ENCODE results near the gene AKAP13. TPM values are rescaled to one million over a fixed set of nuclear protein-coding genes. Genes with fewer than 3 reads are reported as not detected.

AKAP13 gene
- polyA plus RNA-seq, 1 of the 3 experiments (the other 2 are of a cell fraction), result 8.4 TPM

DNA sequence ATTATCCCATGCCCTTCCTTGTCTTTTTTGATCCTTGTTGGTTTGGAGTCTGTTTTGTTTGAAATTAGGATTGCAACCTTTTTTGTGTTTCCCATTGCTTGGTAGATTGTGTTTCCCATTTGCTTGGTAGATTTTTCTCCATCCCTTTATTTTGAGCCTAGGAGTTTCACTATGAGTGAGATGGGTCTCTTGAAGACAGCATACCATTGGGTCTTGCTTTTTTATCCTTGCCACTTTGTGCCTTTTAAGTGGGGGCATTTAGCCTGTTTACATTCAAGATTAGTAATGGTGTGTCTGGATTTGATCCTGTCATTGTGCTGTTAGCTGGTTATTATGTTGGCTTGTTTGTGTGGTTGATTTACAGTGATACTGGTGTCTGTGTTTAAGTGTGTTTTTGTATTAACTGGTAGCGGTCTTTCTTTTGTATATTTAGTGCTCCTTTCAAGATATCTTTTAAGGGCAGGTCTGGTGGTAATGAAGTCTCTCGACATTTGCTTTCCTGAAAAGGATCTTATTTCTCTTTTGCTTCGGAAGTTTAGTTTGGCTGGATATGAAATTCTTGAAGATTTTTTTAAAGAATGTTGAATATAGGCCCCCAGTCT lies 70.8 kb downstream of the AKAP13 start:
- POLR2A ChIA-PET, result no interaction called here
- H3K36me3 ChIP-seq (replicated peaks in 1 of 2; ENCODE audit: control insufficient read depth in 1 of 2, insufficient read depth in 2 of 2, low read length in 1 of 2), result no peaks in the 10 kb centered on the region
- no peak overlapping the region for H3K4me3 ChIP-seq (ENCODE audit: low read depth in 2 of 2, low read length in 1 of 2)
- no peak for DNase-seq
- CTCF ChIA-PET, result no interaction called here
- peaks cover 3% of the 10 kb centered on the region for H3F3A ChIP-seq (replicated peaks; ENCODE audit: insufficient read depth)
- H3K9me3 ChIP-seq, result peaks cover 5% of the 10 kb centered on the region; the same call in 1 of the 2 replicates
- H3K9ac ChIP-seq, result no peak overlapping the region
- H3K79me2 ChIP-seq (ENCODE audit: insufficient read depth), result peaks cover 94% of the 10 kb centered on the region
- H3K4me1 ChIP-seq (ENCODE audit: control insufficient read depth in 1 of 2, insufficient read depth in 2 of 2, low read depth in 1 of 2, low read length in 1 of 2), result no peaks in the 10 kb centered on the region
- no peak for TF ChIP-seq RAD21 (IDR thresholded peaks at IDR 0.05; ENCODE audit: low read length)
- no peak for TF ChIP-seq MXI1 (IDR thresholded peaks at IDR 0.05; ENCODE audit: low read depth, low read length)
- TF ChIP-seq, protein P1, sequence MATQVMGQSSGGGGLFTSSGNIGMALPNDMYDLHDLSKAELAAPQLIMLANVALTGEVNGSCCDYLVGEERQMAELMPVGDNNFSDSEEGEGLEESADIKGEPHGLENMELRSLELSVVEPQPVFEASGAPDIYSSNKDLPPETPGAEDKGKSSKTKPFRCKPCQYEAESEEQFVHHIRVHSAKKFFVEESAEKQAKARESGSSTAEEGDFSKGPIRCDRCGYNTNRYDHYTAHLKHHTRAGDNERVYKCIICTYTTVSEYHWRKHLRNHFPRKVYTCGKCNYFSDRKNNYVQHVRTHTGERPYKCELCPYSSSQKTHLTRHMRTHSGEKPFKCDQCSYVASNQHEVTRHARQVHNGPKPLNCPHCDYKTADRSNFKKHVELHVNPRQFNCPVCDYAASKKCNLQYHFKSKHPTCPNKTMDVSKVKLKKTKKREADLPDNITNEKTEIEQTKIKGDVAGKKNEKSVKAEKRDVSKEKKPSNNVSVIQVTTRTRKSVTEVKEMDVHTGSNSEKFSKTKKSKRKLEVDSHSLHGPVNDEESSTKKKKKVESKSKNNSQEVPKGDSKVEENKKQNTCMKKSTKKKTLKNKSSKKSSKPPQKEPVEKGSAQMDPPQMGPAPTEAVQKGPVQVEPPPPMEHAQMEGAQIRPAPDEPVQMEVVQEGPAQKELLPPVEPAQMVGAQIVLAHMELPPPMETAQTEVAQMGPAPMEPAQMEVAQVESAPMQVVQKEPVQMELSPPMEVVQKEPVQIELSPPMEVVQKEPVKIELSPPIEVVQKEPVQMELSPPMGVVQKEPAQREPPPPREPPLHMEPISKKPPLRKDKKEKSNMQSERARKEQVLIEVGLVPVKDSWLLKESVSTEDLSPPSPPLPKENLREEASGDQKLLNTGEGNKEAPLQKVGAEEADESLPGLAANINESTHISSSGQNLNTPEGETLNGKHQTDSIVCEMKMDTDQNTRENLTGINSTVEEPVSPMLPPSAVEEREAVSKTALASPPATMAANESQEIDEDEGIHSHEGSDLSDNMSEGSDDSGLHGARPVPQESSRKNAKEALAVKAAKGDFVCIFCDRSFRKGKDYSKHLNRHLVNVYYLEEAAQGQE (IDR thresholded peaks at IDR 0.05; ENCODE audit: low read depth, low read length), result no peak
- TF ChIP-seq, protein P2, sequence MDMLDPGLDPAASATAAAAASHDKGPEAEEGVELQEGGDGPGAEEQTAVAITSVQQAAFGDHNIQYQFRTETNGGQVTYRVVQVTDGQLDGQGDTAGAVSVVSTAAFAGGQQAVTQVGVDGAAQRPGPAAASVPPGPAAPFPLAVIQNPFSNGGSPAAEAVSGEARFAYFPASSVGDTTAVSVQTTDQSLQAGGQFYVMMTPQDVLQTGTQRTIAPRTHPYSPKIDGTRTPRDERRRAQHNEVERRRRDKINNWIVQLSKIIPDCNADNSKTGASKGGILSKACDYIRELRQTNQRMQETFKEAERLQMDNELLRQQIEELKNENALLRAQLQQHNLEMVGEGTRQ (IDR thresholded peaks at IDR 0.05; ENCODE audit: borderline replicate concordance, low read depth, low read length), result no peak
- TF ChIP-seq, protein P3, sequence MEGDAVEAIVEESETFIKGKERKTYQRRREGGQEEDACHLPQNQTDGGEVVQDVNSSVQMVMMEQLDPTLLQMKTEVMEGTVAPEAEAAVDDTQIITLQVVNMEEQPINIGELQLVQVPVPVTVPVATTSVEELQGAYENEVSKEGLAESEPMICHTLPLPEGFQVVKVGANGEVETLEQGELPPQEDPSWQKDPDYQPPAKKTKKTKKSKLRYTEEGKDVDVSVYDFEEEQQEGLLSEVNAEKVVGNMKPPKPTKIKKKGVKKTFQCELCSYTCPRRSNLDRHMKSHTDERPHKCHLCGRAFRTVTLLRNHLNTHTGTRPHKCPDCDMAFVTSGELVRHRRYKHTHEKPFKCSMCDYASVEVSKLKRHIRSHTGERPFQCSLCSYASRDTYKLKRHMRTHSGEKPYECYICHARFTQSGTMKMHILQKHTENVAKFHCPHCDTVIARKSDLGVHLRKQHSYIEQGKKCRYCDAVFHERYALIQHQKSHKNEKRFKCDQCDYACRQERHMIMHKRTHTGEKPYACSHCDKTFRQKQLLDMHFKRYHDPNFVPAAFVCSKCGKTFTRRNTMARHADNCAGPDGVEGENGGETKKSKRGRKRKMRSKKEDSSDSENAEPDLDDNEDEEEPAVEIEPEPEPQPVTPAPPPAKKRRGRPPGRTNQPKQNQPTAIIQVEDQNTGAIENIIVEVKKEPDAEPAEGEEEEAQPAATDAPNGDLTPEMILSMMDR (IDR thresholded peaks at IDR 0.05), result no peak
- H2AFZ ChIP-seq (ENCODE audit: low read depth), result no peak overlapping the region
- H3K27ac ChIP-seq (ENCODE audit: low read depth in 2 of 2, low read length in 1 of 2), result no peak overlapping the region
- no peaks in the 10 kb centered on the region for H3K27me3 ChIP-seq (ENCODE audit: insufficient read depth)
- H4K20me1 ChIP-seq (ENCODE audit: insufficient read depth), result peaks cover 53% of the 10 kb centered on the region
- H3K4me2 ChIP-seq, result no peak overlapping the region
- 97% methylated on average over 3 of the region's 3 CpGs for WGBS (ENCODE audit: low lambda C conversion rate)
- no peaks in the 10 kb centered on the region for H3K9me2 ChIP-seq

DNA sequence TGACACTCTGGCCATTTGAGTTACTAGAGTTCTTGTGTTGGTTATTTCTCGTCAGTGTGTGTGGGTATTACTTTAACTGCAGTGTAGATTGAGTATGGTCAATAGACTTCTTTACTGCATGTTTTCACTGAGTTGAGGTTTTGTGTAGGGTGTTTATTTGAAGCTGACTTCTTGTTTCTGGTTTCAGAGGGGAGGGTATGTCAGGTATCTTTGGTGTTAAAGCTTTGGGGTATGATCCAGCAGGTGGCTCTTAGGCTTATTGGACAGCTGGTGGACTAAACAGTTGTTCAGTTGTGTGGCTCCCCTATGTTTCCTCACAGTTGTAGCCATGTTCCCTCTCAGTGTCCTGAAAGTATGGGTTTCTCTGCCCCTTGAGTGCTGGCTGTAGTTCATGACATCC lies 72.0 kb downstream of the AKAP13 start:
- Histone ChIP-seq H3K4me2 (no peak overlapping the region), H3F3A (replicated peaks; ENCODE audit: insufficient read depth) (peaks cover 3% of the 10 kb centered on the region), H3K79me2 (ENCODE audit: insufficient read depth) (peaks cover 93% of the 10 kb centered on the region), H3K4me1 (ENCODE audit: control insufficient read depth in 1 of 2, insufficient read depth in 2 of 2, low read depth in 1 of 2, low read length in 1 of 2) (no peaks in the 10 kb centered on the region), H3K4me3 (ENCODE audit: low read depth in 2 of 2, low read length in 1 of 2) (no peak overlapping the region), H3K9me2 (no peaks in the 10 kb centered on the region), H3K36me3 (replicated peaks in 1 of 2; ENCODE audit: control insufficient read depth in 1 of 2, insufficient read depth in 2 of 2, low read length in 1 of 2) (no peaks in the 10 kb centered on the region), H3K9ac (no peak overlapping the region), H3K27me3 (ENCODE audit: insufficient read depth) (no peaks in the 10 kb centered on the region), H3K27ac (ENCODE audit: low read depth in 2 of 2, low read length in 1 of 2) (no peak overlapping the region), H3K9me3 (peaks cover 5% of the 10 kb centered on the region; the same call in 1 of the 2 replicates), H2AFZ (ENCODE audit: low read depth) (no peak overlapping the region), H4K20me1 (ENCODE audit: insufficient read depth) (peaks cover 53% of the 10 kb centered on the region)
- TF ChIP-seq, protein P4, sequence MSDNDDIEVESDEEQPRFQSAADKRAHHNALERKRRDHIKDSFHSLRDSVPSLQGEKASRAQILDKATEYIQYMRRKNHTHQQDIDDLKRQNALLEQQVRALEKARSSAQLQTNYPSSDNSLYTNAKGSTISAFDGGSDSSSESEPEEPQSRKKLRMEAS (IDR thresholded peaks at IDR 0.05; ENCODE audit: low read depth), result no peak
- TF ChIP-seq CHD2 (IDR thresholded peaks at IDR 0.05; ENCODE audit: low read length, partially characterized antibody) (no peak), FOXJ3 (CRISPR knock-in tag; IDR thresholded peaks at IDR 0.05) (no peak), NFIC (IDR thresholded peaks at IDR 0.05; ENCODE audit: borderline replicate concordance) (no peak), TEAD4 (IDR thresholded peaks at IDR 0.05; ENCODE audit: borderline replicate concordance, insufficient read depth) (no peak), GATA2 (CRISPR knock-in tag; IDR thresholded peaks at IDR 0.05) (no peak), RXRA (IDR thresholded peaks at IDR 0.05; ENCODE audit: borderline replicate concordance, low read depth) (no peak), RAD21 (IDR thresholded peaks at IDR 0.05; ENCODE audit: low read length) (no peak)
- TF ChIP-seq, protein P5, sequence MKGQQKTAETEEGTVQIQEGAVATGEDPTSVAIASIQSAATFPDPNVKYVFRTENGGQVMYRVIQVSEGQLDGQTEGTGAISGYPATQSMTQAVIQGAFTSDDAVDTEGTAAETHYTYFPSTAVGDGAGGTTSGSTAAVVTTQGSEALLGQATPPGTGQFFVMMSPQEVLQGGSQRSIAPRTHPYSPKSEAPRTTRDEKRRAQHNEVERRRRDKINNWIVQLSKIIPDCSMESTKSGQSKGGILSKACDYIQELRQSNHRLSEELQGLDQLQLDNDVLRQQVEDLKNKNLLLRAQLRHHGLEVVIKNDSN (IDR thresholded peaks at IDR 0.05; ENCODE audit: borderline replicate concordance, low read depth), result no peak
- TF ChIP-seq, protein P6, sequence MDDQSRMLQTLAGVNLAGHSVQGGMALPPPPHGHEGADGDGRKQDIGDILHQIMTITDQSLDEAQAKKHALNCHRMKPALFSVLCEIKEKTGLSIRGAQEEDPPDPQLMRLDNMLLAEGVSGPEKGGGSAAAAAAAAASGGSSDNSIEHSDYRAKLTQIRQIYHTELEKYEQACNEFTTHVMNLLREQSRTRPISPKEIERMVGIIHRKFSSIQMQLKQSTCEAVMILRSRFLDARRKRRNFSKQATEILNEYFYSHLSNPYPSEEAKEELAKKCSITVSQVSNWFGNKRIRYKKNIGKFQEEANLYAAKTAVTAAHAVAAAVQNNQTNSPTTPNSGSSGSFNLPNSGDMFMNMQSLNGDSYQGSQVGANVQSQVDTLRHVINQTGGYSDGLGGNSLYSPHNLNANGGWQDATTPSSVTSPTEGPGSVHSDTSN (IDR thresholded peaks at IDR 0.05), result no peak
- TF ChIP-seq, protein P7, sequence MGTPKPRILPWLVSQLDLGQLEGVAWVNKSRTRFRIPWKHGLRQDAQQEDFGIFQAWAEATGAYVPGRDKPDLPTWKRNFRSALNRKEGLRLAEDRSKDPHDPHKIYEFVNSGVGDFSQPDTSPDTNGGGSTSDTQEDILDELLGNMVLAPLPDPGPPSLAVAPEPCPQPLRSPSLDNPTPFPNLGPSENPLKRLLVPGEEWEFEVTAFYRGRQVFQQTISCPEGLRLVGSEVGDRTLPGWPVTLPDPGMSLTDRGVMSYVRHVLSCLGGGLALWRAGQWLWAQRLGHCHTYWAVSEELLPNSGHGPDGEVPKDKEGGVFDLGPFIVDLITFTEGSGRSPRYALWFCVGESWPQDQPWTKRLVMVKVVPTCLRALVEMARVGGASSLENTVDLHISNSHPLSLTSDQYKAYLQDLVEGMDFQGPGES (IDR thresholded peaks at IDR 0.05; ENCODE audit: low read depth, low read length), result no peak
- ChIA-PET POLR2A (no interaction called here), CTCF (no interaction called here)
- WGBS (ENCODE audit: low lambda C conversion rate), result 100% methylated on average over 1 of the region's 1 CpG
- no peak for DNase-seq

All from SK-N-SH (cell line).